H1 (cell line): ENCODE measurements around the gene MAP1LC3A. TPM values are rescaled to one million over a fixed set of nuclear protein-coding genes. Genes with fewer than 3 reads are reported as not detected.

Experiments
- CBX8 ChIP-seq: fragments of 300-800, 300-1000 bp; sonication (generic); IDR thresholded peaks from 2 replicates; pipeline ENCODE4 v1.7.1; 2016; ENCODE audit warnings: low read depth, low read length, borderline replicate concordance
- FOSL1 ChIP-seq: IDR thresholded peaks from 2 replicates; pipeline ENCODE4 v1.6.1; 2011; ENCODE audit warnings: mild to moderate bottlenecking, low read depth, low read length, moderate library complexity; ENCODE audit not compliant: insufficient read depth
- SP1 ChIP-seq: IDR thresholded peaks from 2 replicates; pipeline ENCODE4 v1.6.1; 2011; ENCODE audit warnings: low read depth, low read length
- polyA plus RNA-seq, 7 experiments: library from polyadenylated mRNA; depleted of rRNA in 3 of 7; stranded (reverse) in 5 of 7; unstranded in 2 of 7; fragments of >200 nt in 5 of 7; fragments of 200-250 nt in 2 of 7; gene quantifications; 1 replicate in 5 of 7; 2 replicates in 1 of 7; 4 replicates in 1 of 7; pipeline versions ENCODE4 v1.2.1 to v1.2.3, GENCODE V29; 2011 to 2013; ENCODE audit warnings: missing spikeins in 2 of 7, mixed read lengths in 2 of 7
- total RNA-seq: library from RNA; stranded (reverse); fragmentation: NEBNext Ultra II Directional; extraction: Animal tissue kit (Norgen Biotek cat#: 25700); gene quantifications from 2 replicates; pipeline ENCODE4 v1.2.1, GENCODE V29; 2021
- TF ChIP-seq, protein P1 (sequence below): IDR thresholded peaks from 2 replicates; pipeline ENCODE4 v1.6.1; 2012; ENCODE audit warnings: inconsistent platforms

The MAP1LC3A gene
- total and polyA plus RNA-seq, 2 of the 8 experiments (the other 6 are each of a cell fraction or from before 2014, with no cell fraction given), result 5.0 to 6.1 TPM

DNA sequence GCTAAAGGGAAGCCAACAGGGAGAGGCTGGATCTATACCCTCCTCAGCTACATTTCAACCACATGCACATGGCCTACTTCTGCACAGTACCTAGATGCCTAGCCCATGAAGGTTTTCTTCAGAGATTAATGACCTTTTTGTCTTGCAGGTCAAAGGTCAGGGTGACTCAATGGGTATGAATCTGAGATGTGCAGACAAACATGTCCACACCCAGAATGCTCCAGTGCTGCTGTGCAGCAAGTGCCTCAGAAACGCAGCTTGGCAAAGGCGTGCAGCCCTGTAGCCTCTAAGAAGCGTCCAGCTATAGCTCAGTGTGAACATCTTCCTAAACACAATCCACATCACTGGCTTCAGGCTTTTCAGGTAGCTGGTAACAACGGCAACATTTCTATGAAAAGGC is 24.4 kb downstream of the MAP1LC3A start (continued):
- TF ChIP-seq CBX8 (no peak), FOSL1 (no peak), SP1 (no peak)
- TF ChIP-seq, protein P1, sequence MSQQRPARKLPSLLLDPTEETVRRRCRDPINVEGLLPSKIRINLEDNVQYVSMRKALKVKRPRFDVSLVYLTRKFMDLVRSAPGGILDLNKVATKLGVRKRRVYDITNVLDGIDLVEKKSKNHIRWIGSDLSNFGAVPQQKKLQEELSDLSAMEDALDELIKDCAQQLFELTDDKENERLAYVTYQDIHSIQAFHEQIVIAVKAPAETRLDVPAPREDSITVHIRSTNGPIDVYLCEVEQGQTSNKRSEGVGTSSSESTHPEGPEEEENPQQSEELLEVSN, result no peak
